Nephron (organoid): Measurements from ENCODE around the gene C1QL4.

Experiments used
- H3K27ac Mint-ChIP-seq, 3 experiments: 2 replicates each; pipeline ENCODE4 v1.8.0; 2020; ENCODE audit warnings: mixed read lengths in 3 of 3, mild to moderate bottlenecking in 2 of 3, moderate library complexity in 1 of 3
- H3K27me3 Mint-ChIP-seq: 2 replicates; pipeline ENCODE4 v1.8.0; 2021; ENCODE audit warnings: low read depth, mild to moderate bottlenecking, moderate library complexity, mixed read lengths
- H3K36me3 Mint-ChIP-seq: 2 replicates; pipeline ENCODE4 v1.8.0; 2020; ENCODE audit warnings: low read depth, mixed read lengths
- H3K4me1 Mint-ChIP-seq: 2 replicates; pipeline ENCODE4 v1.8.0; 2020; ENCODE audit warnings: mixed read lengths
- H3K4me3 Mint-ChIP-seq, 3 experiments: 2 replicates each; pipeline ENCODE4 v1.8.0; 2020; ENCODE audit warnings: mild to moderate bottlenecking in 3 of 3, mixed read lengths in 3 of 3, moderate library complexity in 2 of 3
- H3K9me3 Mint-ChIP-seq: 2 replicates; pipeline ENCODE4 v1.8.0; 2020; ENCODE audit warnings: mixed read lengths
- CTCF ChIP-seq, 3 experiments: fragments of 200-600 bp; sonication (generic); IDR thresholded peaks; one replicate each; pipeline ENCODE4 v1.5.0; 2021; ENCODE audit warnings: antibody characterized with exemption in 3 of 3; ENCODE audit not compliant: unreplicated experiment in 3 of 3

C1QL4 gene

GRCh38 chr12:49292729-49293055 lies 44.3 kb downstream of the C1QL4 start:
- Mint-ChIP-seq H3K36me3 (no peaks in the 10 kb centered on the region), H3K9me3 (no peaks in the 10 kb centered on the region), H3K4me3 (no peak overlapping the region), H3K27me3 (peaks cover 88% of the 10 kb centered on the region), H3K4me1 (peaks cover 4% of the 10 kb centered on the region), H3K27ac (no peak overlapping the region)
- TF ChIP-seq CTCF (IDR thresholded peaks at IDR 0.05; ENCODE audit: unreplicated experiment in 3 of 3): no peak

GRCh38 chr12:49288922-49289555 lies 47.9 kb downstream of the C1QL4 start:
- no peak overlapping the region for H3K27ac Mint-ChIP-seq
- peaks cover 4% of the 10 kb centered on the region for H3K4me1 Mint-ChIP-seq
- no peak for TF ChIP-seq CTCF (IDR thresholded peaks at IDR 0.05; ENCODE audit: unreplicated experiment in 3 of 3)
- H3K36me3 Mint-ChIP-seq: no peaks in the 10 kb centered on the region
- H3K4me3 Mint-ChIP-seq: no peak overlapping the region
- H3K9me3 Mint-ChIP-seq: no peaks in the 10 kb centered on the region
- H3K27me3 Mint-ChIP-seq: peaks cover 72% of the 10 kb centered on the region

GRCh38 chr12:49288412-49288853 lies 48.6 kb downstream of the C1QL4 start:
- H3K4me3 Mint-ChIP-seq: no peak overlapping the region

GRCh38 chr12:49287876-49288275 lies 49.1 kb downstream of the C1QL4 start:
- no peaks in the 10 kb centered on the region for H3K9me3 Mint-ChIP-seq
- no peaks in the 10 kb centered on the region for H3K36me3 Mint-ChIP-seq
- H3K27ac Mint-ChIP-seq: peak overlapping the region in 1 of 3 experiments; percentile 16
- peaks cover 61% of the 10 kb centered on the region for H3K27me3 Mint-ChIP-seq
- peaks cover 4% of the 10 kb centered on the region for H3K4me1 Mint-ChIP-seq
- TF ChIP-seq CTCF (IDR thresholded peaks at IDR 0.05; ENCODE audit: unreplicated experiment in 3 of 3): no peak
- no peak overlapping the region for H3K4me3 Mint-ChIP-seq

More at GRCh38 chr12:49288412-49288853, 48.6 kb downstream of the C1QL4 start:
- Mint-ChIP-seq H3K4me1 (peaks cover 4% of the 10 kb centered on the region), H3K9me3 (no peaks in the 10 kb centered on the region), H3K36me3 (no peaks in the 10 kb centered on the region), H3K27me3 (peaks cover 66% of the 10 kb centered on the region), H3K27ac (peak overlapping the region in 1 of 3 experiments; percentile 16)
- TF ChIP-seq CTCF (IDR thresholded peaks at IDR 0.05; ENCODE audit: unreplicated experiment in 3 of 3): peak; percentile 82 to 87 (median 86)

GRCh38 chr12:49284672-49285071 lies 52.3 kb downstream of the C1QL4 start:
- no peak for TF ChIP-seq CTCF (IDR thresholded peaks at IDR 0.05; ENCODE audit: unreplicated experiment in 3 of 3)
- H3K4me3 Mint-ChIP-seq: no peak overlapping the region
- no peaks in the 10 kb centered on the region for H3K9me3 Mint-ChIP-seq
- H3K27me3 Mint-ChIP-seq: peaks cover 40% of the 10 kb centered on the region
- H3K27ac Mint-ChIP-seq: no peak overlapping the region
- peaks cover 10% of the 10 kb centered on the region for H3K4me1 Mint-ChIP-seq
- H3K36me3 Mint-ChIP-seq: no peaks in the 10 kb centered on the region
